Suprapubic skin (tissue), 4 donors: ENCODE results near the gene SCTR. TPM values are rescaled to one million over a fixed set of nuclear protein-coding genes. Genes with fewer than 3 reads are reported as not detected.

Source experiments
- DNase-seq, 2 donors: peaks; one replicate each; pipeline ENCODE4 v3.0.0-alpha.2; 2019; ENCODE audit warnings: low spot score in 2 of 2
- H3K27ac ChIP-seq: fragments of 200-600 bp; sonication (generic); one replicate; pipeline ENCODE4 v1.5.1; 2019
- H3K27me3 ChIP-seq: fragments of 200-600 bp; sonication (generic); one replicate; pipeline ENCODE4 v1.5.1; 2019
- H3K36me3 ChIP-seq: fragments of 200-600 bp; sonication (generic); one replicate; pipeline ENCODE4 v1.5.1; 2019
- H3K4me1 ChIP-seq: fragments of 200-600 bp; sonication (generic); one replicate; pipeline ENCODE4 v1.5.1; 2019
- H3K4me3 ChIP-seq: fragments of 200-600 bp; sonication (generic); one replicate; pipeline ENCODE4 v1.5.1; 2019; ENCODE audit warnings: mild to moderate bottlenecking
- H3K9me3 ChIP-seq: fragments of 200-600 bp; sonication (generic); one replicate; pipeline ENCODE4 v1.5.1; 2019
- EP300 ChIP-seq: sonication (generic); formaldehyde crosslinking; IDR thresholded peaks from one replicate; pipeline ENCODE4 v1.6.1; 2017; ENCODE audit warnings: antibody characterized with exemption
- POLR2A ChIP-seq, 2 donors: fragments of 450-650 bp; IDR thresholded peaks; one replicate each; pipeline ENCODE4 v1.6.1; 2017; ENCODE audit warnings: antibody characterized with exemption in 2 of 2, mild to moderate bottlenecking in 2 of 2, moderate library complexity in 2 of 2
- POLR2AphosphoS5 ChIP-seq, 3 donors: sonication (generic); formaldehyde crosslinking; IDR thresholded peaks; one replicate each; pipeline ENCODE4 v1.6.1; 2017; ENCODE audit warnings: antibody characterized with exemption in 3 of 3
- WGBS: methylation state at CpG from one replicate; pipeline ENCODE4 v1.1.5; 2018; 5-methylcytosine and 5-hydroxymethylcytosine counted together
- total RNA-seq, 4 donors: library from RNA; depleted of rRNA; stranded (reverse); fragments of >200 nt; gene quantifications; one replicate each; pipeline ENCODE4 v1.1.0, GENCODE V29; 2016
- TF ChIP-seq, protein P1 (sequence below), 2 donors: fragments of 200-600 bp in 1 of 2; fragments of 450-650 bp in 1 of 2; sonication (generic) in 1 of 2; IDR thresholded peaks; one replicate each; pipeline ENCODE4 v1.5.1; 2016 to 2019; ENCODE audit warnings: antibody characterized with exemption in 2 of 2, mild to moderate bottlenecking in 1 of 2, moderate library complexity in 1 of 2

SCTR gene
- total RNA-seq, 4 donors from 2014 or later, result not detected

DNA sequence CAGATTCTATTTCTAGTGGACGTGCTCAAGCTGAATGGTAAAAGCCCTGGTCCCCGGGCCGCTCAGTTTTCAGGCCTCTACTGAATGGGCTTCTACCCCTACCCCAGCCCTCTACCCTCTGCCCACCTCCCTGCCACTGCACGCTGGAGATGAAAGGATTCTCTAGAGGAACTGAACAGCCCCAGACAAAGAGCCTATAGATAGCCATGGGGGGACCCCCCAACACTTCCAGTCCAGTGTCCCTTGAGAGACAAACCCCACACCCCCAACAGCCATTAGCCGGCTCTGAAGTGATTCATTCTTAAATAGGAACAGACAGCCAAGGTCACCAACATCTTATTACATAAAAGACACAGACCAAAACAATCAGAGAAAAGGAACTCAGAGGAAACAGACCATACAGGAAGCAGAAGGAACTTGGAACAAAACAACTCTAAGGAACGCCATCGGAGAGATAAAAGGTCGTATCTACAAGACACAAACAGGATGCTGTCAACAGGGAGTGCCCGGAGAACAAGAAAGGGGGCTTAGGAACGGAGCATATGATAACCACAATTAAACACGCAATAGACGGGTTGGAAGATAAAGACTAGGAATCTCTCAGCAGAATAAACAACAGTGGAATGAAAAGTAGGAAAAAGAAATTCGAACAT is 69.1 kb downstream of the SCTR start:
- DNase-seq, result peak in 1 of 2 donors; percentile 39
- peaks cover 13% of the 10 kb centered on the region for H3K27me3 ChIP-seq
- no peak overlapping the region for H3K27ac ChIP-seq
- no peaks in the 10 kb centered on the region for H3K4me1 ChIP-seq
- H3K4me3 ChIP-seq, result no peak overlapping the region
- H3K9me3 ChIP-seq, result no peaks in the 10 kb centered on the region
- TF ChIP-seq, protein P1, sequence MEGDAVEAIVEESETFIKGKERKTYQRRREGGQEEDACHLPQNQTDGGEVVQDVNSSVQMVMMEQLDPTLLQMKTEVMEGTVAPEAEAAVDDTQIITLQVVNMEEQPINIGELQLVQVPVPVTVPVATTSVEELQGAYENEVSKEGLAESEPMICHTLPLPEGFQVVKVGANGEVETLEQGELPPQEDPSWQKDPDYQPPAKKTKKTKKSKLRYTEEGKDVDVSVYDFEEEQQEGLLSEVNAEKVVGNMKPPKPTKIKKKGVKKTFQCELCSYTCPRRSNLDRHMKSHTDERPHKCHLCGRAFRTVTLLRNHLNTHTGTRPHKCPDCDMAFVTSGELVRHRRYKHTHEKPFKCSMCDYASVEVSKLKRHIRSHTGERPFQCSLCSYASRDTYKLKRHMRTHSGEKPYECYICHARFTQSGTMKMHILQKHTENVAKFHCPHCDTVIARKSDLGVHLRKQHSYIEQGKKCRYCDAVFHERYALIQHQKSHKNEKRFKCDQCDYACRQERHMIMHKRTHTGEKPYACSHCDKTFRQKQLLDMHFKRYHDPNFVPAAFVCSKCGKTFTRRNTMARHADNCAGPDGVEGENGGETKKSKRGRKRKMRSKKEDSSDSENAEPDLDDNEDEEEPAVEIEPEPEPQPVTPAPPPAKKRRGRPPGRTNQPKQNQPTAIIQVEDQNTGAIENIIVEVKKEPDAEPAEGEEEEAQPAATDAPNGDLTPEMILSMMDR (IDR thresholded peaks at IDR 0.05), result no peak
- TF ChIP-seq POLR2AphosphoS5 (IDR thresholded peaks at IDR 0.05) (no peak), EP300 (no peak), POLR2A (IDR thresholded peaks at IDR 0.05) (no peak)
- WGBS, result 55% methylated on average over 13 of the region's 13 CpGs
- H3K36me3 ChIP-seq, result no peaks in the 10 kb centered on the region

DNA sequence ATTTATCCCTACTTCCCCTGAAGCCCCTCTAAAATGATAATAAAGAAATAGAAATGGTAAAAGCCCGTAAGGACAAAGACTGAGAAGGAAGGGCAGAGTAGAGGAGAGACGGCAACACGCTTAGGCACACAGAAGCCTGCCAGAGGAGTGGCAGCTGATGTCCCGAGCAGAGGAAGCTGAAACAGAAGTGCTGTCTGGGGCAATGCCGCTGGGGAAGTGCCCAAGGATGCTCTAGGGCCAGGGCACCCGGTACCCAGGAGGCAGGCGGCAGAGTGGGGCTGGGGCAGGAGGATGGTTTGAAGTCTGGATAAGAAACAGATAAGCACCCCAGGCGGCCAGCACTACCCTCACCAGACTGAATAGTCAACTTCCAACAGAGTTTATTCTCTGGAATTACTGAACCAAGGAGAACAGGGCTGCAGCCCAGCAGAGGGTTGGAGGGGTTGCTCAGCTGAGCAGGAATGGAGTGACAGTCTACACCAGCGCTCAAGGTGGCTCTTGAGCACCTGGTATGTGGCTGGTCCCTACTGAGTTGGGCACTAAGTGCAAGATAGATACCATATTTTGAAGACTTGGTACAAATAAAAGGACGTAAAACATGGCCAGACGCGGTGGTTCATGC is 70.2 kb downstream of the SCTR start:
- 80% methylated on average over 12 of the region's 12 CpGs for WGBS
- no peak for TF ChIP-seq POLR2AphosphoS5 (IDR thresholded peaks at IDR 0.05)
- TF ChIP-seq, protein P1 (IDR thresholded peaks at IDR 0.05), result no peak
- no peak for TF ChIP-seq EP300
- TF ChIP-seq POLR2A (IDR thresholded peaks at IDR 0.05), result no peak
- Histone ChIP-seq H3K4me1 (peaks cover 4% of the 10 kb centered on the region), H3K27me3 (peaks cover 13% of the 10 kb centered on the region), H3K27ac (no peak overlapping the region), H3K4me3 (no peak overlapping the region), H3K36me3 (no peaks in the 10 kb centered on the region), H3K9me3 (no peaks in the 10 kb centered on the region)
- DNase-seq, result peak in 1 of 2 donors; percentile 30

DNA sequence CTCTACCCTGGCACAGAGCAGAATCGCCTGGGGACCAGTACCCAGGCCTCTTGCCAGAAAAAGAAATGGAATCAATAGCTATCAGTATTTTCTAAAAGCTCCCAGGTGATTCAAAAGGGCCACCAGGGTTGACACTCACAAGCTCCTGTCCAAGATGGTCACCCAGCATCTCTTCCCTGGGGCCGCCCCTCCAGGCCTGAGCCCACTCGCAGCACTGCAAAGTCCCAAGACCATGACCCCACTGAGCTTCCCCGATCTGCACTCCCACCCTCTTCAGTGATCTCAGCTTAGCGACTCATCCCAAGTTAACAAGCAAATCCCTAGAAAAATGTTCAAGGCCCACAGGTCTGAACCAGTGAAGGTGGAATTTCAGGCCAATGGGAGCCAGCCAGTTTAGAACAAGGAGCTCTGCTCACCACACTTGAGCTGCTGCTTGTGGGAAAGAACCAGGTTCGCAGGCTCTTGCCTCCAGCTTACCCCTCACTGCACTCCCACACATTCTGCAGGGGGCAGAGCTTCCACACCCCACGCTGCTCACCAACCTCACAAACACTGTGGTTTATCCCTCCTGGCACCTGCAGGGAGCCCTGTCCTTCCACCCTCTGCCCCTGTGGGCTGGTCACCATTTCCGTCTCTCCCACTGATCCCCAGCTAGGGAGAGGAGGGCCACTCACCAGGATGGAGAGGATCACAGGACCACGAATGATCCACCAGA is 72.8 kb downstream of the SCTR start:
- Histone ChIP-seq H3K27ac (no peak overlapping the region), H3K4me3 (no peak overlapping the region), H3K36me3 (no peaks in the 10 kb centered on the region), H3K27me3 (peaks cover 19% of the 10 kb centered on the region), H3K4me1 (peaks cover 4% of the 10 kb centered on the region), H3K9me3 (no peaks in the 10 kb centered on the region)
- DNase-seq, result peak in 1 of 2 donors; percentile 33
- TF ChIP-seq POLR2AphosphoS5 (IDR thresholded peaks at IDR 0.05) (no peak), EP300 (no peak), POLR2A (IDR thresholded peaks at IDR 0.05) (no peak)
- TF ChIP-seq, protein P1 (IDR thresholded peaks at IDR 0.05), result no peak
- WGBS, result 85% methylated on average over 8 of the region's 9 CpGs

DNA sequence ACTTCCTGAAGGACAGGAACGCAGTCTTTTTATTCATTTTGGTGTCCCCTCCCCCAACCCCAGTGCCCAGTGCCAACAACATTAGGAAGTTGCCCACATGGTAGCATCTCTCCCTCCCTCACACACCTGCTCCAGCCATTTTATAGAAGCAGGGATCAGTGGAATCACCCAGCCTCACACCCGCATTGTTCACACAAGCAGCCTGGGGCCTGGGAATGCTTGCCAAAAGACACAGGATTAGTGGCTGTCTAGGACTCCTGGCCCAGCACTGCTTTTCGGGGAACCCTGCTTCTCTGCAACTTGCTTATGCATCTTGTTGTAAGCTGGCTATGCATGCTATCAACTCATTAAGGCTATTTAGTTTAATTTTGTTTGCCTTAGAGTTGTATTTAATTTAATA is 74.8 kb downstream of the SCTR start:
- no peak for DNase-seq
- WGBS, result 39% methylated on average over 3 of the region's 3 CpGs
- H3K36me3 ChIP-seq, result no peaks in the 10 kb centered on the region
- TF ChIP-seq, protein P1 (IDR thresholded peaks at IDR 0.05), result no peak
- H3K4me1 ChIP-seq, result peaks cover 4% of the 10 kb centered on the region
- no peak overlapping the region for H3K27ac ChIP-seq
- H3K4me3 ChIP-seq, result no peak overlapping the region
- H3K9me3 ChIP-seq, result no peaks in the 10 kb centered on the region
- peaks cover 21% of the 10 kb centered on the region for H3K27me3 ChIP-seq
